Endothelial cell (in vitro differentiated cells): ENCODE data around the gene SLC27A3. TPM values are rescaled to one million over a fixed set of nuclear protein-coding genes. Genes with fewer than 3 reads are reported as not detected.

ENCODE experiments used
- DNase-seq: peaks from one replicate; pipeline ENCODE4 v3.0.0; 2021; ENCODE audit warnings: low spot score
- H3K27ac Mint-ChIP-seq: one replicate; pipeline ENCODE4 v1.8.0; 2021; ENCODE audit warnings: mixed read lengths, inconsistent platforms; ENCODE audit not compliant: unreplicated experiment
- H3K27me3 Mint-ChIP-seq: one replicate; pipeline ENCODE4 v1.8.0; 2021; ENCODE audit warnings: mild to moderate bottlenecking, moderate library complexity, mixed read lengths, inconsistent platforms; ENCODE audit not compliant: unreplicated experiment
- H3K36me3 Mint-ChIP-seq: one replicate; pipeline ENCODE4 v1.8.0; 2021; ENCODE audit warnings: mild to moderate bottlenecking, low read depth, mixed read lengths, inconsistent platforms; ENCODE audit not compliant: unreplicated experiment
- H3K4me1 Mint-ChIP-seq: one replicate; pipeline ENCODE4 v1.8.0; 2021; ENCODE audit warnings: mild to moderate bottlenecking, mixed read lengths, inconsistent platforms; ENCODE audit not compliant: unreplicated experiment
- H3K4me3 Mint-ChIP-seq: one replicate; pipeline ENCODE4 v1.8.0; 2021; ENCODE audit warnings: mild to moderate bottlenecking, mixed read lengths, inconsistent platforms; ENCODE audit not compliant: unreplicated experiment
- H3K9me3 Mint-ChIP-seq: one replicate; pipeline ENCODE4 v1.8.0; 2021; ENCODE audit warnings: mixed read lengths, inconsistent platforms; ENCODE audit not compliant: unreplicated experiment
- total RNA-seq: library from RNA; stranded (reverse); fragmentation: NEBNext Ultra II Directional; extraction: Animal tissue kit (Norgen Biotek cat#: 25700); gene quantifications from one replicate; pipeline ENCODE4 v1.2.1, GENCODE V29; 2021; ENCODE audit not compliant: unreplicated experiment
- TF ChIP-seq, protein P1 (sequence below): fragments of 200-600 bp; sonication (generic); IDR thresholded peaks from one replicate; pipeline ENCODE4 v1.5.0; 2021; ENCODE audit warnings: antibody characterized with exemption; ENCODE audit not compliant: unreplicated experiment

SLC27A3 gene
- total RNA-seq, 1 donor from 2014 or later, result 72.7 TPM

GRCh38 chr1:153789478-153790034 is 14.3 kb downstream of the SLC27A3 start:
- Mint-ChIP-seq H3K36me3 (no peaks in the 10 kb centered on the region), H3K27ac (no peak overlapping the region), H3K4me1 (peaks cover 13% of the 10 kb centered on the region), H3K9me3 (no peaks in the 10 kb centered on the region), H3K4me3 (no peak overlapping the region), H3K27me3 (peaks cover 1% of the 10 kb centered on the region)
- TF ChIP-seq, protein P1, sequence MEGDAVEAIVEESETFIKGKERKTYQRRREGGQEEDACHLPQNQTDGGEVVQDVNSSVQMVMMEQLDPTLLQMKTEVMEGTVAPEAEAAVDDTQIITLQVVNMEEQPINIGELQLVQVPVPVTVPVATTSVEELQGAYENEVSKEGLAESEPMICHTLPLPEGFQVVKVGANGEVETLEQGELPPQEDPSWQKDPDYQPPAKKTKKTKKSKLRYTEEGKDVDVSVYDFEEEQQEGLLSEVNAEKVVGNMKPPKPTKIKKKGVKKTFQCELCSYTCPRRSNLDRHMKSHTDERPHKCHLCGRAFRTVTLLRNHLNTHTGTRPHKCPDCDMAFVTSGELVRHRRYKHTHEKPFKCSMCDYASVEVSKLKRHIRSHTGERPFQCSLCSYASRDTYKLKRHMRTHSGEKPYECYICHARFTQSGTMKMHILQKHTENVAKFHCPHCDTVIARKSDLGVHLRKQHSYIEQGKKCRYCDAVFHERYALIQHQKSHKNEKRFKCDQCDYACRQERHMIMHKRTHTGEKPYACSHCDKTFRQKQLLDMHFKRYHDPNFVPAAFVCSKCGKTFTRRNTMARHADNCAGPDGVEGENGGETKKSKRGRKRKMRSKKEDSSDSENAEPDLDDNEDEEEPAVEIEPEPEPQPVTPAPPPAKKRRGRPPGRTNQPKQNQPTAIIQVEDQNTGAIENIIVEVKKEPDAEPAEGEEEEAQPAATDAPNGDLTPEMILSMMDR, result no peak
- no peak for DNase-seq

DNA sequence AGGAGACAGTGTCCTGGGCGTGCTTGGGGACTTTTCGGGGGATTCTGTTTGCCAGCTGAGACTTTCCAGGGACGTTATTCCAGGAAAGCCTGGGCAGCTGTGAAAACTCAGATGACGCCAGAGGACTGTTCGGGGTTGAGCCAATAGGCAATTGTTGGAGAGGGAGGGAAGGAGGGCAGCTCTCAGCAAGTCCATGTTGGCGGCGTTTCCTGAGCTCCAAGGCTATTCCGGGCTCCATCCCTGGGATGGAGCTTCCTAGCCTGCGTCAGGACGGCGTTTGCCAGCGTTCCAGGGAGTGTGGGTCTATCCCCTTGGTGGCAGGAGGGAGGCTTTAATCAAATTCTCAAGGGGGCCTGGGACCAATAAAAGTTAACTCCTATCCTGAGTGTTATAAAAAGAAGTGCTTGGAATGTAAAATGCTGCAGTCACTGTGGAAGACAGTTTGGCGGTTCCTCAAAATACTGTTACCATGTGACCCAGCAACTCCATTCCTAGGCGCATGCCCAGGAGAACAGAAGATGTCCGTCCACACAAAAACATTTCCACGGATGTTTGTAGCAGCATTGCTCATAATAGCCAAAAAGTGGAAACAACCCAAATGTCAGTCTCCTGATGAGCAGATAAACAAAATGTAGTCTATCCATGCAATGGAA is 15.2 kb downstream of the SLC27A3 start:
- H3K4me1 Mint-ChIP-seq, result peaks cover 15% of the 10 kb centered on the region
- peaks cover 4% of the 10 kb centered on the region for H3K27me3 Mint-ChIP-seq
- no peak overlapping the region for H3K4me3 Mint-ChIP-seq
- no peaks in the 10 kb centered on the region for H3K9me3 Mint-ChIP-seq
- H3K27ac Mint-ChIP-seq, result no peak overlapping the region
- no peaks in the 10 kb centered on the region for H3K36me3 Mint-ChIP-seq
- DNase-seq, result no peak
- TF ChIP-seq, protein P1, result no peak

DNA sequence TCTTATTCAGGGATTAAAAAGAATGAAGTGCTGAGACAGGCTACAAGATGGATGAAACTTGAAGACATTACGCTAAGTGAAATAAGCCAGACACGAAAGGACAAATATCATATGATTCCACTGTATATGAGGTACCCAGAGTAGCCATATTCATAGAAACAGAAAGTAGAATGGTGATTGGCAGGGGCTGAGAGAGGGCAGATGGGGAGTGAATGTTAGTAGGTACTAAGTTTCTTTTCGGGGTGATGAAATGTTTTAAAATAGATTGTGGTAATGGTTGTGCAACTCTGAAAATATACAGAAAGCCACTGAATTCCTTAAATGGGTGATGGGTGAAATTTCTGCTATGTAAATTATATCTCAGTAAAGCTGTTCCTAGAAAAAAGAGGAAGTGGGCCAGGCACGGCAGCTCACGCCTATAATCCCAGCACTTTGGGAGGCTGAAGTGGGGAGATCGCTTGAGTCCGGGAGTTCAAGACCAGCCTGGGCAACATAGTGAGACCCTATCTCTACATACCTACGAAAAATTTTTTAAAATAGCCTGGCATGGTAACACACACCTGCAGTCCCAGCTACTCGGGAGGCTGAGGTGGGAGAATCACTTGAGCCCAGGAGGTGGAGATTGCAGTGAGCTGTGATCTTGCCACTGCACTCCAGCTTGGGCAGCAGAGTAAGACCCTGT is 15.9 kb downstream of the SLC27A3 start:
- H3K36me3 Mint-ChIP-seq, result no peaks in the 10 kb centered on the region
- no peak overlapping the region for H3K27ac Mint-ChIP-seq
- peaks cover 15% of the 10 kb centered on the region for H3K4me1 Mint-ChIP-seq
- no peak overlapping the region for H3K4me3 Mint-ChIP-seq
- H3K27me3 Mint-ChIP-seq, result peaks cover 4% of the 10 kb centered on the region
- TF ChIP-seq, protein P1, result no peak
- H3K9me3 Mint-ChIP-seq, result no peaks in the 10 kb centered on the region
- DNase-seq, result no peak

DNA sequence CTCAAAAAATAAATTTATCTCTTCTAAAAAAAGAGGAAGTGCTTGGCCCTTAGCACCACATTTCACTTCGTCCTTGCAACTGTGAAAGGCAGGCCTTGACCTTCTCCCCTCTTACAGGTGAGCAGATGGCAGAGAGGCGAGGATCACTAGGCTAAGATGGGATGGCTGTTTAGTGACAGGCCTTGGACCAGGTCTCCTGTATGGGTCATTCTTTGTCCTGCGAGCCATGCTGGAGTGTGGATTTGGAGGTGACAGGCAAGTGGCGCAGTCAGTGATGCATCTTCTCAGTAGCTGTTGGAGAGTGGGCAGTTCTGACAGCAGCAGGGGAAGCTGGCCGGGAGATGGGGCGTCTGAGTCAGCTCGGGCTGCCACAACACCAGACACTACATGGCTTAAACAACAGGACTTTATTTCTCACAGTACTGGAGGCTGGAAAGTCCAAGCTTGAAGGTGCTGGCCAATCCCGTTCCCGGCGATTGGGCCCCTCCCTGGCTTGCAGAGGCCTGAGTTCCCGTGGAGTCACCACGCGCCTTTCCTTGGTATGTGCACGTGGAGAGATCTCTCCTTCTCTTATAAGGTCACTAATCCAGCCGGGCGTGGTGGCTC is 16.5 kb downstream of the SLC27A3 start:
- no peaks in the 10 kb centered on the region for H3K36me3 Mint-ChIP-seq
- peaks cover 4% of the 10 kb centered on the region for H3K27me3 Mint-ChIP-seq
- no peak overlapping the region for H3K4me3 Mint-ChIP-seq
- H3K27ac Mint-ChIP-seq, result no peak overlapping the region
- TF ChIP-seq, protein P1, result no peak
- peaks cover 15% of the 10 kb centered on the region for H3K4me1 Mint-ChIP-seq
- H3K9me3 Mint-ChIP-seq, result no peaks in the 10 kb centered on the region
- DNase-seq, result no peak
